GM21360 (cell line): Measurements from ENCODE around the gene ABR.
"Not testable (repeated sequence)": the region's sequence is repeated elsewhere in the genome, so short reads cannot be mapped to it uniquely, and the experiment has no call there.

ENCODE experiments used
- ATAC-seq: cut with Tn5 transposase; IDR thresholded peaks from one replicate; pipeline ENCODE4 v1.9.1; 2021; ENCODE audit warnings: mild to moderate bottlenecking, moderate library complexity; ENCODE audit not compliant: unreplicated experiment

The ABR gene

GRCh38 chr17:1097972-1098744, 81.6 kb downstream of the ABR start:
- not testable (repeated sequence) for ATAC-seq

- no peak for ATAC-seq
Measured at GRCh38 chr17:1096215-1096614, 83.6 kb downstream of the ABR start.

- ATAC-seq = no peak
Measured at GRCh38 chr17:1095853-1096173, 84.0 kb downstream of the ABR start.

- ATAC-seq = no peak
Measured at GRCh38 chr17:1095090-1095852, 84.5 kb downstream of the ABR start.

GRCh38 chr17:1094591-1094990, 85.2 kb downstream of the ABR start:
- ATAC-seq = no peak

- ATAC-seq = no peak
Measured at GRCh38 chr17:1091900-1092299, 87.9 kb downstream of the ABR start.

- no peak for ATAC-seq
Measured at GRCh38 chr17:1091190-1091534, 88.6 kb downstream of the ABR start.

GRCh38 chr17:1090465-1091189, 89.2 kb downstream of the ABR start:
- no peak for ATAC-seq

- ATAC-seq = no peak
Measured at GRCh38 chr17:1089915-1090314, 89.9 kb downstream of the ABR start.

- ATAC-seq = no peak
Measured at GRCh38 chr17:1087381-1088241, 92.2 kb downstream of the ABR start.

- ATAC-seq = no peak
Measured at GRCh38 chr17:1083451-1084187, 96.2 kb downstream of the ABR start.

GRCh38 chr17:1082579-1082978, 97.2 kb downstream of the ABR start:
- ATAC-seq = no peak

- no peak for ATAC-seq
Measured at GRCh38 chr17:1078831-1079561, 100.8 kb downstream of the ABR start.

- no peak for ATAC-seq
Measured at GRCh38 chr17:1077986-1078711, 101.6 kb downstream of the ABR start.

GRCh38 chr17:1077581-1077985, 102.2 kb downstream of the ABR start:
- ATAC-seq = no peak

- no peak for ATAC-seq
Measured at GRCh38 chr17:1076982-1077302, 102.8 kb downstream of the ABR start.

- no peak for ATAC-seq
Measured at GRCh38 chr17:1076299-1076981, 103.3 kb downstream of the ABR start.

GRCh38 chr17:1074886-1075605, 104.7 kb downstream of the ABR start:
- ATAC-seq = no peak
